NCI-H2196 (cell line): ENCODE data around the gene SLITRK6.
A peak's percentile ranks its signal among the peaks of the same experiment; 100 is the strongest.
"Not testable (repeated sequence)": the region's sequence is repeated elsewhere in the genome, so short reads cannot be mapped to it uniquely, and the experiment has no call there.

ENCODE experiments used
- DNase-seq: peaks from one replicate; lab custom pipeline; 2025; ENCODE audit not compliant: unreplicated experiment; lab: John Stamatoyannopoulos, UW

Gene SLITRK6

GRCh38 chr13:85799097-85799582 lies at the start of gene SLITRK6:
Gene SLITRK6 (minus strand): TSS chr13:85799419. CDS start chr13:85796508, 2,911 bp downstream.
- DNase-seq, result peak; percentile 32

DNA sequence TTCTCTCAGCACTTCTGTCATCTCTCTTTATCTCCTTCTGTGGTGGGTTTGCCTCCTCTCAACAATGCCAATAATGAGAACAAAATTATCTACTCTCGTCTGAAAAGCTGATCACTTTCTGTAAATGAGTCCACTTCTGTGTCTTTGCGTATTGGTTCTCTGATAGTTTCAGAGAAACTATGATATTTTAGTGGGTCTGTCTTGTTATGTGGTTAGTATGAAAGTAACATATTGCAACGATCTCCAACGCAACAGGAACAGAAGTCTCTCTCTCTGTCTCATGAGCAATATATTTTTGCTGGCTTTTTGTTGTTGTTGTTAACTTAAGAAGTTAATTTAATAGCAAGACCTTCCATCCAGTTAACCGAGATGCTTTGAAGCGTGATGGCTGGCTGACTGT lies 47.8 kb upstream of the SLITRK6 start:
- no peak for DNase-seq

DNA sequence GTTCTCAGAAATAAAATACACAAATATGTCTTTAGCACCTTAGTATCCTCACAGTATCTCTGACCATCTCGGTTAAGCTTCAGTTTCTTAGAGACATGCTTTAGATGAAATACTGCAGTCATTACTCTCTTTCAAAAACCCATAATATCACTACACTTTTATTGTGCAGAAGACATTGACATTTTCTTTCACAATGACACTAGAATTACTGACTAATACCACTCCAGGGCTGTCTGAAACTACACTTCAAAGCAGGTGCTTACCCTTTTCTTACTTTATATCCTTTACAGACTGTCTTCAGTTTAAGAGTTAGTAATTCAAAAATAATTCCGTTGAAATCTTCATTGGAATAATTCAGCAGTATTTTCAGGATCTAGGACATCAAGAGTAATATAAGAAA lies 42.2 kb upstream of the SLITRK6 start:
- DNase-seq, result no peak

DNA sequence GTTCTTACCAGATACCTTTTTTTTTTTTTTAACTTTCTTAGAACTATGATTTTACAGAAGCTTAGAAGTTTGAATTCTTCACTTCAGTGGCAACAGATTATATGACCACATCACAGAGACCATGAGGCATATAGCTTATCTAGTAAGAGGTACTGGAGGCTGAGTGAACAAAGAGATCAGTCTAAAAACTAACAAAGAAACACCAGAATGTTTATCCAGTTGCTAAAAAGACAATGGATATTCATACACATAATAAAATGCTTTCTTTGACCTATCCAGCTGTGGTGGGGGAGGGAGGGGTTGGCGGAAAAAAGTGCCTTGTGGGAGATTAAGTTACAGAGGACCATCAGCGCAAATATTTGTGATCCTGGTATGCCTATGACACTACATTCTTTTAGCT lies 34.7 kb upstream of the SLITRK6 start:
- no peak for DNase-seq

DNA sequence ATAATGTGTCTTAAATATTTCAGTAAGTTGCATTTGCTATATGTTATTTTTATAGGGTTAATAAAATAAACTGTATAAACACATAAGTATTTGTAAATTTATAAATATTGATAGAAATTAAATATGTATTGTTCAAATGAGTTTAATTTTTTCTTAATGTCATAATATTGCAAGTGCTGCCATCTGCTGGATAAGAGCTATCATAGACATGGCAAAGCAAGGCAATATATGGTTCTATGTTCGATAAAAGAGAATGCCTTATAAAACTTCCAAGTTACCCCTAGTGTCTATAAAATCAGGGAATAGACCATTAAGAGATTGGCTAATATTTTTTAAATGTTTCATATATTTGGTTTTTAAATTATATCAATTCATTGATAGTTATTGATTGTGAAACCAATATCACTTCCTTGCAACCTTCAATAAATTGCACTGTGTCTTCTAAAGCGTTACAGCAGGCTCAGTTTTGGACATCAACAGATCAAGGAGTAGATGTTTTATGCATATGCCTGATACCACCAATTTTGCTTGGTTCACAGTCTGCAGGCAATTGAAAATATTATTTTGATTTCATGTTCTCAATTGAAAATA lies 29.0 kb upstream of the SLITRK6 start:
- DNase-seq, result peak; percentile 41

- DNase-seq, result no peak
Measured at GRCh38 chr13:85825454-85825853, 26.2 kb upstream of the SLITRK6 start.

- DNase-seq, result no peak
Measured at GRCh38 chr13:85823832-85824231, 24.6 kb upstream of the SLITRK6 start.

DNA sequence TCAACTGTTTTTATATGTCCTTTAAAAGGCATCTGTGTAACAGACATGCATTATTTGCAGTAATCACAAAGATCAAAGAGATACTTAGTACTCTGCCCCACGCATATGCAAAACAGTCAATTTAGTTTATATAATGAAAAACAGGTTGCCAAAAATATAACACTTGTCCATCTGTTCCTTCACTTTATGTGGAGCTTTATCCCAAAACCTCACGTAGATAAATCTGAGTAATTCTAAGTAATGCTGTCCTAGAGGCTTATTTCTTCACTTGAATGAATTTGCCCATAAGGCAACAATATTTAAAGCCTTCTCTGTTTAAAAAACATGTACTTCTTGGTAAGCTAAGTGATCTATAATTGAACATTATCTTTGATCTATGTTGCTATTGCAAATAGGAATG lies 20.3 kb upstream of the SLITRK6 start:
- DNase-seq, result no peak

DNA sequence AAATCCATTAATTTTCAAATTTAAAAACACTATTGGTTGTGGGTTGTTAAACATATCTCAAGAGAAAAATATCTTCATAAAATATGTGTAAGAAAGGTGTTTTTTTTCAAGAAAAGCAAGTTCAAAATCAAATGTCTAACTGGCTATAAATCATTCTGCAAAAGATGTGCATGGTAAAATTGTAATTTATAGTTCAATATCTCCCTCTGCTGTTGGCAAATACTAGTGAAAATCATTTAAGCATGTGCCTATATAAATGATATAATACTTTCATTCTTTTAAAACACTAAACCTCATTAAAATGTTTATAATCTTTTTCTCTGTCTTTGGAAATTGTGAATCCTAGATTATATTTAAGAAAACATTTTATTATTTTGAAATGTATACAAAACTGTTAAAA lies 17.2 kb upstream of the SLITRK6 start:
- DNase-seq, result no peak

- DNase-seq, result no peak
Measured at GRCh38 chr13:85812282-85812681, 13.1 kb upstream of the SLITRK6 start.

DNA sequence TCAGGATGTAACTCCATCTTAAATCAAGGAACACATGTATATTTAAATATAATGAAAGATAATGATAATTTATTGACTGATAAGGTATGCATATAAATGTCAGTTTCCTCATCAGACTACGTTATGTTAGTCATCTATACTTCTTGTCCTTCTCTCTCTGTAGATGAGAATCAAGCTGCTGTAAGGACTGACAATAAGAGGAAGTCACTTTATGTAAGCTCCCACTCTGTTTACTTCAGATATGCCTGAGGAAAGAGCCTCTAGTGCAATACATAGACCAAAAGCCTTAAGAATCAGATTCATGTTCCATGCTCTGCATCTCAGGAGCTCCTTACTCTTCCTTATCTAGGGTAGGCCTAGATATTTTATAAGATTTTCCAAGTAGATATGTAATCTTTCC lies 9.6 kb upstream of the SLITRK6 start:
- DNase-seq, result no peak

- peak; percentile 41 for DNase-seq
Measured at GRCh38 chr13:85806553-85807175, 7.4 kb upstream of the SLITRK6 start.

- DNase-seq, result no peak
Measured at GRCh38 chr13:85798556-85798955, 663 bp downstream of the SLITRK6 start.

- DNase-seq, result no peak
Measured at GRCh38 chr13:85797311-85797710, 1.9 kb downstream of the SLITRK6 start.

GRCh38 chr13:85785205-85785604 lies 14.0 kb downstream of the SLITRK6 start:
- no peak for DNase-seq

- DNase-seq, result no peak
Measured at GRCh38 chr13:85772367-85772766, 26.9 kb downstream of the SLITRK6 start.

DNA sequence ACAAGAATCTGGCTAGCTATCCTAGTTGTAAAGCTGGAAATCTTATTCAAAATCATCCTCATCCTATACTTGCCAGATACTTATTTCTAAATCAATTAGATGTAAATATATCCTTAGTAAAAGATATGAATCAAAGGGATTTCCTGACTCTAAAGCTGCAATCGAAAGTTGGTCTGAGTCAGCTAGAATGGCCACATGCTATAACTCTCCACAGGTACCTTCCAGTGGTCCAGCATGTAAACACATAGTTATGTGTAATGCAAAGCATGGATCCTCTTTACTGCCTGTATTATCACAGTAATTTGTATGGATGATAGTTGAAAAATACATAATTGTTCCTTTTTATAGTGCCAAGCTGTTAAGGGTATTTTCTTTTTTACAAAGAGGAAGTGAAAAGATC lies 27.4 kb downstream of the SLITRK6 start:
- no peak for DNase-seq

GRCh38 chr13:85768946-85769345 lies 30.3 kb downstream of the SLITRK6 start:
- no peak for DNase-seq

DNA sequence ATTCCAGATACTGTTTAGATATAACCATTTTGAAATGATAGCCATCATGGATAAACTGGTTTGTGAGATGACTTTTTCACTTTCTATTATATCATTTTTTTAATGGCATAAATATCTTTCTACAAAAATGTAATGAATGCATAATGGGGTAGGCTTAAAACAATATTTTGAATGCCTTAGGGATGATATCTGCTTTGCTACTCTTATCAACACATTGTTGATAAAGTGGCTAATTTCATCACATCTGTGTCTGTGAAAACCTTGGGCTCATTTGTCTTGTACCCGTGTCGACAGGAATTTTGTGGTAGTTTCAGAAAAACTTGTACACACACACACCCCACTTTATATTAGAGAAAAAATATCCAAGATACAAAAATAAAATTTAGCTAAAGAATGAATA lies 44.1 kb downstream of the SLITRK6 start:
- DNase-seq, result no peak

GRCh38 chr13:85743201-85743770 lies 55.9 kb downstream of the SLITRK6 start:
- DNase-seq, result not testable (repeated sequence)
